G401 (cell line): ENCODE data around the gene MAGEB17. TPM values are rescaled to one million over a fixed set of nuclear protein-coding genes. Genes with fewer than 3 reads are reported as not detected.

Experiments used
- DNase-seq: peaks from one replicate; pipeline ENCODE4 v3.0.0-alpha.2; 2015; ENCODE audit warnings: low spot score
- in situ Hi-C: cut with HindIII; loops from 2 replicates; pipeline ENCODE4 v1.10.0; 2016; ENCODE audit warnings: low sequenced_read_pairs, mixed read lengths
- total RNA-seq: library from RNA; depleted of rRNA; stranded (reverse); fragments of >200 nt; shearing (Covaris generic); gene quantifications from 2 replicates; pipeline ENCODE4 v1.2.3, GENCODE V29; 2014; rRNA removed

Gene MAGEB17
- total RNA-seq, 1 experiment from 2014 or later, result not detected

DNA sequence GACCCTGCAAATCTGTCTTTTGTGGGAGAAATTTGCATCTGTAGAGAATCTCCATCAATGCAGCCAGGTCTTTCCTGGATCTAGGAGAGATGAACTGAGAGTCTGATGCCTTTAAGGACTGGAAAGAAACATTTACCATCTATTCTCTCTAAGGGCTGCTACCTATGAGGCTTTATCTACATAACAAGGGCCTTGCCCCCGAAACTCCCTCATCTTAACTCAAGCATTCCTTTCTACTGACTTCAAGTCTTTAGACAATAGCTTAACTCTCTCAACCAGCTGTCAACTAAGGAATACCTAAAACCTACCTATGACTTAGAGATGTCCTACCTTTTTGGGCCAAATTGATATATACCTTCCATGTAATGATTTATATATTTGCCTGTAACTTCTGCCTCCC, 32.1 kb downstream of the MAGEB17 start:
- no peak for DNase-seq
- in situ Hi-C loops, result no loop called here

DNA sequence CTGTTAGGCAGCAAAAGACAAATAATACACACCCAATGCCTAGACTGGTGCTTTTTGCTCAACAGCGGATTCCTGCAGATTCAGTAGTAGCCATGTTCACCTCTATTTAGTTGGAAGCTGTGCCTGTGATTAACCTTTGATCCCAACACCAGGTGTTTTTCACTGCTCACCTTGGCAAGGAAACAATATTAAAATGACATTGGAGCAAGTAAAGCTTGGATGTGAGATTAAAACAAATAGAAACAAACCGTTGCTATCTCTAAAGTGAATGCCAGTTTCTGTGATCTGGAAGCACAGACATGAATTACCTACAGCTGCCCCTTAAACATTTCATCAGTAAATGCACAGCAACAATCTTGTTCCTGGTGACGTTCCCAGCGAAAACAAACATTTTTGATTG, 35.7 kb downstream of the MAGEB17 start:
- DNase-seq, result no peak
- in situ Hi-C loops, result no loop called here

DNA sequence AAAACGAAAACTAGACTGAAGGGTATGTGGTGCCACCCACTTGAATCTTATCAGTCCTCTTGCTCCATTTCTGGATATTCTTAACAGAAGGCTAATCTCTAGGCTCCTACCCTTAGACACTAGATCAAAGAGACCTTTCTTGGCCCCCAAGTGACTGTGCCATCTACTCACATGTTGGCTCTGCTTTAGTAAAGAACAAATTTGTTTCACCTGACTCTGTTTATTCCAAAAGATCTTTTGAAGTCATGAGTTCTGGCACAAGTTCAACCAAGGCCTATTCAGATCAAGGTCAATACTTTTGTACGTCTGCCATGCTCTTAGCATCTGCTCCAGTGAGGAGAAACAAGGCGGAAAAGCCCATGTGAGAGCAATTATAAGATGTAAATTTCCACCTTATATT, 37.3 kb downstream of the MAGEB17 start:
- DNase-seq, result no peak
- in situ Hi-C loops, result no loop called here

DNA sequence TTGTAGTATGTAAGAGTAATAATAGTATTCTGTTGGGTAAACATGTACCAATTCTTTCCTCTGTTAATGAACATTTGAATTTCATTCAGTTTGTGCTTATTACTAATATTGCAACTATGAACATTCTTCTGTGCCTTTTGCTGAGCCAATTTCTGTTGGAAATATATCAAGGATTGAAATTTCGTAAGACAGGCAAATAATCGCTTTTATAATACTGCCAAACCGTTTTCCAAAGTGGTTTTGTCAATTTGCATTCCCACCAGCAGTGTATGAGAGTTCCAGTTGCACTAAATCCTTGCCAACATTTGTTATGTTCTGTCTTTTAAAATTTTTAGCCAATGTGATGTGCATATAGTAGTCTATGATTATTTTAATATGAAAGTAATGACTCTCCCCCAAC, 38.6 kb downstream of the MAGEB17 start:
- no peak for DNase-seq
- in situ Hi-C loops, result no loop called here

DNA sequence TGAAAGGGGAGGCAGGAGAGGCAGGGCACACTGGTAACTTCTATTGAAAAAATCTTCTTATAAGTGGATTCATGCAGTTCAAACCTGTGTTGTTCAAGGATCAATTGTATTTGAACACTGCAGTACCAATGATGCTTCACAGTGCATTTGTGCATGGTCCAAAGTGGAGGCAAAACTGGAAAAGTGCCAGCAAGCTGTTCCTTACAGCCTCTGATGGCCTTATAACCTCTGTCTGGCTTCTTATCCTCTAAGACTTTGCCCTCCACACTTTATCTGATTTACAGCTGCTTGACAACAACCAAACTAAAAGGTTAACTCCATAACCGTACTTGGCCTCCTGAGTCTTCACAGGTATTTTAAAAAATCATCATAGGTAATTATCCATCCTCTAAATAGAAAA, 40.4 kb downstream of the MAGEB17 start:
- in situ Hi-C loops, result no loop called here
- DNase-seq, result no peak

DNA sequence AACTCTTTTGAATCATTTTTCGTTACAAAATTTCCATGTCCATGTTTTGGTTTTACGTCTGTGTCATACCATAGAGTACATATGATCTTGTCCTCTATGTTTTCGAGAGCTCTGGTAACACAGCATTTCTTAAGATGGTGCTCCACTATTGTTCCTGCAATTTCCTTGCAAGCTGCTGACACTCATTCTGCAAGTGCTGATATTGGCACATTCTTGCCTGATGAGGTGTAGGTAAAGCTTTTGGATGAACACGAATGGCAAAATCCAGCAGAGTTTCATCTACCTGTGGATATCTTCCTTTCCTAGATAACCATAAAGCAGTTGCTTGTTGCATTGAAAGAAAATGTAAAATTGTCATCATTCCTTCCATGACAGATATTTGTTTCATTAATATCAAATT, 41.3 kb downstream of the MAGEB17 start:
- DNase-seq, result no peak
- in situ Hi-C loops, result no loop called here

DNA sequence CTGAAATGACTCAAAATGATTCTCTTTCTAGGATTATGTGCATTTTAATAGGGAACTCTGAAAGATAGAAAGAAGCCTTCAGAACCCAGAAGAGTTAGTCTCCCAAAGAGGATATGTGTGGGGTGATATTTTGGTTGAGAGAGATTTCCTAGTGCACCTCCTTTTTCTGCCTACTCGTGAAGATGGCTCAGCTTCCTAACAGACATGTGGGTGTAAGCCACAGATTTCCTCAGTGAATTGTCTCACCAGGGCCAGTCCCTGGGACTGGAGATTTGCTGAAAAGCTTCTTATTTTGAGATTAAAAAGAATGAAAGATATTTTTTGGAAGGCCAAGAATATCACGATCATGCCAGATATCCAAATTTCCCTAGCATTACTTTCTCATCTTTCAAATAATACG, 42.8 kb downstream of the MAGEB17 start:
- in situ Hi-C loops, result no loop called here
- DNase-seq, result no peak

DNA sequence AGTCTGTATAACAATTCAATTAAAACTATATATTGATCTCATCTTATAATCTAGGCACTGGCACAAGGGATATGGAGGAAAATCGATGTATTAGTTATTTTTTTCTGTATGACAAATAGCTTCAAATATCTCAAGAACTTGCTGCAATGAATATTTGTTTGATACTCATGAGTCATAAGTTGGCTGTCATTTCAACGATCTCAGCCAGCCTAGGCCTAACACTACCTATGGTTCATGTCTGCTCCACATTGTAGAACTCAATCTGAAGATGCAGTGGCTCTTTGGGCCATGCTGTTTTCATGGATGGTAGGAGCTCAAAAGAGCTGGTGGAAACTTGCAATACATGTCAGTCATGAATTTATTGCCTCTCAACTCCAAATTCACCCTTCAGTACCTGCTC, 44.7 kb downstream of the MAGEB17 start:
- DNase-seq, result no peak
- in situ Hi-C loops, result no loop called here

DNA sequence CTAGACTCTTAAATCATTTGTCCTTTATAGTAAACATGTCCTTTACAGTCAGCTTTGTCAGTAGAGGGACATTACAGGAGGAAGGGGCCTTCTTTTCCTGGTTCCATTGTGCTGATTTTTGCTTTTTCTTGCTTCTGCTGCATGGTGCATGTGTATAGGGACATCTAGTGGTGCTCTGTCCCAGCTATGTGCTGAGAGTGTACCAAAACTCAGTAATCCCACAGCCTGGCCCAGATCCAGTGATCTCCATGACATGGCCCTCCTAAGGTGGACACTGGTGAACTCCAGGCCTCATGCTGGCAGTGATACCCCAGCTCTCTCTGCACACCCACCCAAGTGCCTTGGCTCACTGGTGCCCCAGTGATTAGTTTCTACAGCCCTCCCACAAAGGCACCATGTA, 45.2 kb downstream of the MAGEB17 start:
- peak; percentile 7 for DNase-seq
- in situ Hi-C loops, result no loop called here

DNA sequence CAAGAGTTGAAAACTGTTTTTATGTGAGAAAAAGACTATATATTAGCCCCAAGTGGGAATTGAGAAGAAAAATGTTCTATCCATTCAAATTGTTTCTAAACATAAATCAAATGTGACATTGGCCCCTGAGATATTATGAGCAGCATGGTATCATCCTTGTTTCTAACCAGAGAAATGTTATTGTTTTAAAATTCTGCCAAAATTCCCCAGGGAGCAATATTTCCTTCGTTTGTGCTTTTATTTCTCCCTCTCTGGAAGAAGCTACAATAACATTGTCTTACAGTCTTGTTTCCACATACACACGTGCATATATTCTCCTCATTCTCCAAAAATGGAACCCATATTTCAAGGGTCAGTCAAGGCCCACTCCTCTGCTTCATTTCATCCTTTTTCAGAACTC, 46.7 kb downstream of the MAGEB17 start:
- in situ Hi-C loops, result no loop called here
- DNase-seq, result no peak

DNA sequence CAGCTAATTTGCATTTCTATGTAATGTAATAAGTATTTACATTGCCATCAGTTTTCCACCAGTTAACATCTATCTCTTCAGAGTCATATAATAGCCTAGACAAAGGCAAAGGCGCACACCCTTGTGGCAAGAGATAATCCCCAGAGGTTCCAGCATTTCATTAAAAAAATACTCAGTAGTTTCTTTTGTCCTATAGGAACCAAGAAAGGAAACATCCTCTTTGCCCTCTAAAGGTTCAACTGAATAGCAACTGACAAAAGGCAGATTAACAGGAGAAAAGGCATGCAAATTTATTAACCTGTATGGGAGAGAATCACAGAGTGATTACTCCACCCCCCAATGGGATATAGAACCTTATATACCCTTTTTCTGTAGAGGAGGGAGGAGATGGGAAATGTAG, 48.4 kb downstream of the MAGEB17 start:
- DNase-seq, result no peak
- in situ Hi-C loops, result no loop called here

Other genes with a start within 250 kb of the MAGEB17 start
- not detected in 2 replicates for gene GRPR, start 43.9 kb upstream of the MAGEB17 start, total RNA-seq